Esophagus muscularis mucosa (tissue), 4 donors: ENCODE results near the gene AUTS2. TPM values are rescaled to one million over a fixed set of nuclear protein-coding genes. Genes with fewer than 3 reads are reported as not detected.

ENCODE experiments used
- DNase-seq: peaks from one replicate; pipeline ENCODE4 v3.0.0-alpha.2; 2017; ENCODE audit errors: extremely low spot score
- H3K27ac ChIP-seq, 4 donors: fragments of 200-600 bp; sonication (generic); replicated peaks in 1 of 4; 1 replicate in 3 of 4; 2 replicates in 1 of 4; pipeline ENCODE4 v1.5.1; 2016 to 2019; ENCODE audit warnings: mild to moderate bottlenecking in 1 of 4
- H3K27me3 ChIP-seq, 4 donors: fragments of 200-600 bp; sonication (generic); one replicate each; pipeline versions ENCODE4 v1.5.1 to v1.6.0; 2016 to 2019
- H3K36me3 ChIP-seq, 4 donors: fragments of 200-600 bp; sonication (generic); one replicate each; pipeline ENCODE4 v1.5.1; 2016 to 2019
- H3K4me1 ChIP-seq, 4 donors: fragments of 200-600 bp; sonication (generic); one replicate each; pipeline ENCODE4 v1.5.1; 2016 to 2019
- H3K4me3 ChIP-seq, 4 donors: fragments of 200-600 bp; sonication (generic); 1 replicate in 2 of 4; 2 replicates in 2 of 4; pipeline ENCODE4 v1.5.1; 2016 to 2019; ENCODE audit warnings: mild to moderate bottlenecking in 4 of 4, moderate library complexity in 1 of 4
- H3K9me3 ChIP-seq, 4 donors: fragments of 200-600 bp; sonication (generic); 1 replicate in 3 of 4; 2 replicates in 1 of 4; pipeline ENCODE4 v1.5.1; 2016 to 2019
- CTCF ChIP-seq, 3 experiments: fragments of 200-600 bp in 2 of 3; fragments of 450-650 bp in 1 of 3; sonication (generic) in 2 of 3; IDR thresholded peaks; one replicate each; pipeline ENCODE4 v1.5.1; 2017 to 2019; ENCODE audit warnings: antibody characterized with exemption in 3 of 3, mild to moderate bottlenecking in 2 of 3, moderate library complexity in 1 of 3
- EP300 ChIP-seq: sonication (generic); formaldehyde crosslinking; IDR thresholded peaks from one replicate; pipeline ENCODE4 v1.6.1; 2017; ENCODE audit warnings: antibody characterized with exemption
- POLR2A ChIP-seq: fragments of 450-650 bp; IDR thresholded peaks from one replicate; pipeline ENCODE4 v1.6.1; 2017; ENCODE audit warnings: antibody characterized with exemption, moderate library complexity, mild to moderate bottlenecking, low read depth
- POLR2AphosphoS5 ChIP-seq, 2 donors: sonication (generic); formaldehyde crosslinking; IDR thresholded peaks; one replicate each; pipeline ENCODE4 v1.6.1; 2017; ENCODE audit warnings: antibody characterized with exemption in 2 of 2
- WGBS: methylation state at CpG from one replicate; pipeline ENCODE4 v1.1.5; 2018; 5-methylcytosine and 5-hydroxymethylcytosine counted together
- intact Hi-C: fragments of 100-400 bp; cut with DNase I; formaldehyde crosslinking; loops from one replicate; pipeline ENCODE4 v1.15.1; 2023
- total RNA-seq, 4 donors: library from RNA; depleted of rRNA; stranded (reverse); fragments of >200 nt; gene quantifications; one replicate each; pipeline versions ENCODE4 v1.1.0 to v1.2.1, GENCODE V29; 2016

AUTS2 gene
- total RNA-seq, 4 donors from 2014 or later = 18.5 to 44.9 (median 34.2) TPM

- intact Hi-C loops = no loop called here
- TF ChIP-seq CTCF (IDR thresholded peaks at IDR 0.05) (no peak), EP300 (no peak), POLR2A (no peak), POLR2AphosphoS5 (IDR thresholded peaks at IDR 0.05) (no peak)
- no peak overlapping the region for H3K4me3 ChIP-seq
- no peak overlapping the region for H3K27ac ChIP-seq
- no peaks in the 10 kb centered on the region for H3K4me1 ChIP-seq
- DNase-seq = no peak
- H3K36me3 ChIP-seq = no peaks in the 10 kb centered on the region
- no peaks in the 10 kb centered on the region for H3K9me3 ChIP-seq
- WGBS = 93% methylated on average over 6 of the region's 6 CpGs
- no peaks in the 10 kb centered on the region for H3K27me3 ChIP-seq
Observed at GRCh38 chr7:70414368-70414767, 816.1 kb downstream of the AUTS2 start.

GRCh38 chr7:70415179-70415972, 817.1 kb downstream of the AUTS2 start:
- WGBS = 95% methylated on average over 10 of the region's 10 CpGs
- no peaks in the 10 kb centered on the region for H3K27me3 ChIP-seq
- no peaks in the 10 kb centered on the region for H3K9me3 ChIP-seq
- intact Hi-C loops = no loop called here
- no peak overlapping the region for H3K4me3 ChIP-seq
- no peak overlapping the region for H3K27ac ChIP-seq
- no peak for TF ChIP-seq CTCF (IDR thresholded peaks at IDR 0.05)
- TF ChIP-seq POLR2A = no peak
- no peak for TF ChIP-seq POLR2AphosphoS5 (IDR thresholded peaks at IDR 0.05)
- TF ChIP-seq EP300 = no peak
- no peaks in the 10 kb centered on the region for H3K4me1 ChIP-seq
- no peaks in the 10 kb centered on the region for H3K36me3 ChIP-seq
- no peak for DNase-seq

GRCh38 chr7:70416347-70416985, 818.2 kb downstream of the AUTS2 start:
- no peaks in the 10 kb centered on the region for H3K4me1 ChIP-seq
- TF ChIP-seq POLR2A = no peak
- no peak for TF ChIP-seq CTCF (IDR thresholded peaks at IDR 0.05)
- no peak for TF ChIP-seq EP300
- TF ChIP-seq POLR2AphosphoS5 (IDR thresholded peaks at IDR 0.05) = no peak
- intact Hi-C loops = no loop called here
- H3K36me3 ChIP-seq = no peaks in the 10 kb centered on the region
- no peak overlapping the region for H3K4me3 ChIP-seq
- H3K27me3 ChIP-seq = no peaks in the 10 kb centered on the region
- 98% methylated on average over 11 of the region's 11 CpGs for WGBS
- no peak overlapping the region for H3K27ac ChIP-seq
- H3K9me3 ChIP-seq = no peaks in the 10 kb centered on the region
- DNase-seq = no peak

GRCh38 chr7:70416986-70417655, 818.8 kb downstream of the AUTS2 start:
- H3K9me3 ChIP-seq = no peaks in the 10 kb centered on the region
- 91% methylated on average over 16 of the region's 16 CpGs for WGBS
- intact Hi-C loops = no loop called here
- no peak overlapping the region for H3K27ac ChIP-seq
- H3K4me3 ChIP-seq = no peak overlapping the region
- TF ChIP-seq CTCF (IDR thresholded peaks at IDR 0.05) = no peak
- TF ChIP-seq POLR2A = no peak
- TF ChIP-seq EP300 = no peak
- no peak for TF ChIP-seq POLR2AphosphoS5 (IDR thresholded peaks at IDR 0.05)
- H3K4me1 ChIP-seq = no peaks in the 10 kb centered on the region
- H3K27me3 ChIP-seq = no peaks in the 10 kb centered on the region
- DNase-seq = no peak
- no peaks in the 10 kb centered on the region for H3K36me3 ChIP-seq
